GM19397 (cell line): ENCODE data around the gene TRIB2.
A peak's percentile ranks its signal among the peaks of the same experiment; 100 is the strongest.
"Not testable (repeated sequence)": the region's sequence is repeated elsewhere in the genome, so short reads cannot be mapped to it uniquely, and the experiment has no call there.

Experiments used
- ATAC-seq: cut with Tn5 transposase; IDR thresholded peaks from one replicate; pipeline ENCODE4 v1.9.1; 2021; ENCODE audit warnings: mild to moderate bottlenecking, moderate library complexity; ENCODE audit not compliant: unreplicated experiment

Gene TRIB2

DNA sequence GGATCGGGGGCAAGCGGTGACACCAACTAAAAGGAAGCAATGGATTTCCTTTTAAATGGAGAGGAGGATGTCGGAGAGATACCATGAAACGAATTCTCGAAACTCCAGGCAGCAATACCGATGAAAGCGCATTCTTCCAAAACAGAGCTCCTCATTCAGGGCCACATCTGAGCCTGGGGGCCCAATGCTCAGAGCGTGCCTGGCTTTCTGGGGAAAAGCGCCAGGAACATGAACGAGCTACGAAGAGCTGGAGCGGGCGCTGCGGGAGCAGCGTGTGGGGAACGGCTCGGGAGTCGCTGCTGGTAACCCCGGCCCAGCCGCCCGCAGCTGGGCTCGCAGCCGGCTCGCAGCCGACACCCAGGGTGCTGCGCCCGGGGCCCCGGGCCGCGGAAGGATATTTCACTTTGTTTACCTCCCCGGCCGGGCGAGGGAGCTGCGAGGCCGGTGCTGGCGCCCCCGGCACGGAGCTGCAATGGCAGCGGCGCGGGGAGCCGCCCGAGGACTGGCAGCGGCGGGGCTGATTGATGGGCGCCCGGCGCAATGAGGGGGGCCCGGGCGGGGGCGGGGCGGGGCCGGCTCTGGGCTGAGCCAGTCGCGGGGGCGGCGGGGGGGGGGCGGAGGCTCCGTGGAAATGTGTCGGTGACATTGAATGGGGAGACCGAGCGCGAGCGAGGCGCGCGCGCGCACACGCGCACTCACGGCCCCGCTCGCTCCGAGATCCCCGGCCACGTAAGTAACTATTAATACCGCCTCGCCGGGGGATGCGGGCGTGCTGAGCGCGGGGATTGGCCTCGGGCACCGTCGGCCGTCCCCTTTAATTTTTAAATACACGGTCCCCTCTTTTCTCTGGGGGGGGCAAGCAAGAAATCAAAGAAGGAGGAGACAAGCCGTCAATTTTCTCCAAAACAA is at the start of gene TRIB2:
Gene TRIB2, plus strand, starts transcription at position 655 of the 909 bp plus-strand sequence. CDS start 1,372 bp downstream, outside the sequence.
- peak; percentile 59 for ATAC-seq

DNA sequence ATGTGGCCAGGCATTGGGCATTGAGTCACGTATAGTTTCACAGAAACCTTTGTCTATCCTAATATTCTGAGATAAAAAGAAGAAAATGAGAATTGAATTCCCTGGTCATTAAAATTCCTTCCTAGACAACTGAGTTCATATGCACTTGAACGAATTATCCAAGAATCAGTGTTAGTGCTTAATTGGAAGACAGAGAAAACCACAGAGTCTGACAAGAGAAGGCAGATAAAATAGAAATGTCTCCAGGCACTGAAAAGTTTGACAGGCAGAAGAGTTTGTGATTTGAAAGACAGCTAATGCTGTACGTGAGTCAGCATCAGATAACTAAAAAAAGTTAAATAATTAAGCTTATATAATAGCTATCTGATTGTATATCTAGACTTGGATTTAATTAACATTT is 47.7 kb upstream of the TRIB2 start:
- ATAC-seq, result no peak

DNA sequence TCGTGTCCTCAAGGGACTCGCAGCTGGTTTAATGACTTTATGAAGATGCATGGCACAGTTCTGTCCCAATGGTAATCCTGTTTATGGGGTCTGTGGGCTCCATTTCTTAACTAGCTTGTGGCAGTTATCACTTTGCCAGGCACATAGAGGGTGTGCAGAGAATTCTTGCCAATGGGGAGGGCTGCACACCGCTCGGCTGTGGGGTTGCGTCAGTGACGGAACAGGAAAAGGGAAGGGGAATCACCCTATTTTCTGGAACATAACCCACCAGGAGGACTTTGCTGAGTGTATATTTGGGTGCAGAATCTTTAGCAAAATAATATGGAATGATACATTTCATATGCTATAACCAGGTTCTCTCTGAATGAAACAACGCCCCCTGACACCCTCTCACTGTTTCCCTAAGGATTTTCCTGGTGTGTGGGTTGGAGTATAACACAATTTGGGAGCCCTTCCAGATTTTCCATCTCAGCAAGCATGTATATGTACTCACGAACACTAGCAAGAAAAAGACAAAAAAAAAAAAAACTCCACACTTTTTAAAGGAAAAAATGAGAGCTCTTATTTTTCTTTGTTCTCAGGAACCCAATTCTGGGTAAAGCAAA is 43.9 kb upstream of the TRIB2 start:
- ATAC-seq, result no peak

DNA sequence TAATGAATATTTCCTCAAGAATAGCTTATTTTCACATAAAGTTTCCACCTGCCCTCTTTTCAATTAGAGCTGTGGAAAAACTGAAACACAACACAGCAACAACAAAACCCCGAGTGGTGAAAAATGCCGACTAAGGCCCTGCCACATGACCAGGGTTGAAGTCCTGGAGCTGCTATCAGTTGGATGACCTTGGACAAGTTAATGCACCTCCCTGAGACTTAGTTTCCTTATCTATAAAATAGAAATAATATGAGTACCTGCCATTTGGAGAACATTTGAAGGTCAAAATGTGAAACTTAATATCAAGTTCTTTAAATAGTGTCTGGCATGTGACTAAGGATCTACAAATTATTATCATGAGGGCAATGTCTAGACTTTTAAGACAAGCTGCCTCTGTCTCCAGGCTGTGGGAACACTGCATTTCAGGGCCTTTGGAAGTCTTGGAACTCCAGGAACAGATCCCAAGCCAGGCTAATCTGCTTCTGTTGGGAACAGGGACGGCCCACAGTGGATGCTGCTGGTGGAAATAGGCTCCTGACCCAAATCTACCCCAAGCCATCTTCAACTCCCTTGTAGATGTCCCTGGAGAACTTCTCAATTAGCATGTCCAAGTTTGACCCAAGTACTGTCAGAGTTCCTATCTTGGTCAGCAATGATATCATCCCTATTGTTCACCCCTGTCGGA is 42.0 kb upstream of the TRIB2 start:
- ATAC-seq, result no peak

DNA sequence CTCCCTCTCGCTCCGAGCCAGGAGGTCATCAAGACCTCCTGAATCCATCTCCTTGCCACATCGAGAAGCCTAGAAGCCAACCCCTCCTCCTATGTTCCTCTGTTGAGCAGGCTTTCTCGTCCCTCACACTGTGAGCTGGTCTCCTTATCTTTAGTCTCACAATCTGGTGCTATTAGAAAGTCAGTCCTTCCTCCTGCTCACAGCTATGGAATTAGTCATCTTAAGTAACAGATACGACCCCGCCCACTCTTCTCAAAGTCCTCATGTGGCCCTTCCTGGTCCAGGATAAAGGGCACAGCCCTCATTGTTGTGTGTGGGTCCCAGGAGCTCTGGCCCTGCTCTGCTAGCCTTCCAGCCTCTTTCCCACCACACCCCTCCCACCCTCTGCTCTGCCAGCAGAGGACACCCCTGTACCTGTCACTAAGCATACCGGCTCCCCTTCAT is 41.4 kb upstream of the TRIB2 start:
- ATAC-seq, result no peak

DNA sequence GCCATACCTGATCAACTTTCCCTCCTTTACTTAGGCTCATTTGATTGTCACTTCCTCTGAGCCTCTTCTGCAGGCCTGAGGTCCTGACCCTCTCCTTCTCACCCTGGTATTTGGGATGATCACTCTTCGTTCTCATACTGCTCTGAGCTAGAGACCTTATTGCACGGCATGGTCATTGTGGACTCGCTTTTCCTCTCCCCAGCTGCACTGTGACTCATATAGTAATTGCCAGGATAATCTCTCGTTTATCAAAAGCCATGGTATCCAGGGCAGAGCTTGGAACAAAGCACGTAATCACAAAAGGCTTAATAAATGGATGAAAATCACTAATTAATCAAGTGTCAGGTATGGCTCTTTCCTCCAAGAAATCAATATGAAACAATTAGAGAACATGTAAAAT is 40.9 kb upstream of the TRIB2 start:
- ATAC-seq, result no peak

DNA sequence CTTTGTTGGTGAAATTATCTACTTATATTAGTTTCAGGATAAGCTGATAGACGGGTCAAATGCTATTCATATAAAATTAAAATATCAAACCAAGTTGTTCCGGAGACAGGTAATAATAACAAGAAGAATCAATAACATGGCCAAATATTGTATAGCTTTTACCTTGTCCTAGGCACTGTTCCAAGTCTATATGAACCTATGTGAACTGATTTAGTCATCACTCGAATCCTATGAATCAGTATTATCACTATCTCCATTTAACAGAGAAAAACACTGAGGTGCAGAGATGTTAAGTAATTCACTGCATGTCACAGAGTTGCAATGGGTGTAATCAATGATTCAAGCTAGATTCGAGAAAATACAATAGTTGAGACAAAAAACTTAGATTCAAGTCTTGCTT is 40.0 kb upstream of the TRIB2 start:
- ATAC-seq, result no peak

DNA sequence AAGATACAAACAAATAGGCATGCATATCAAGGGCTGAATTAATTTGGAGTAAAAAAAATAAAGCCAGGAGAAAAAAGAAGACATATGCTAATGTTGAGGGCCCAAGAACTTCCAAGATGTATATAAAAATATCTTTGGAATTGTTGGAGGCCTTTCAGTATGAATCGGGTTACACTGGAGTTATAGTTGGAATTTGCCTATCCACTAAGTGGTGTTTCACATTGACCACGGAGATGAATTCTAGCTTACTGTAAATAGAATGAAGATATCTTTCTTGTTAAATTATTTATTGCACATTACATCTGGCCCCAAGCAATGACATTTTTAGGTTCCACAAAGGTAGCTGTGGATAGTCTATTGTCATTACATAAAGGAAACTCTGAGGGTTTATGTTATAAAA is 38.5 kb upstream of the TRIB2 start:
- no peak for ATAC-seq

DNA sequence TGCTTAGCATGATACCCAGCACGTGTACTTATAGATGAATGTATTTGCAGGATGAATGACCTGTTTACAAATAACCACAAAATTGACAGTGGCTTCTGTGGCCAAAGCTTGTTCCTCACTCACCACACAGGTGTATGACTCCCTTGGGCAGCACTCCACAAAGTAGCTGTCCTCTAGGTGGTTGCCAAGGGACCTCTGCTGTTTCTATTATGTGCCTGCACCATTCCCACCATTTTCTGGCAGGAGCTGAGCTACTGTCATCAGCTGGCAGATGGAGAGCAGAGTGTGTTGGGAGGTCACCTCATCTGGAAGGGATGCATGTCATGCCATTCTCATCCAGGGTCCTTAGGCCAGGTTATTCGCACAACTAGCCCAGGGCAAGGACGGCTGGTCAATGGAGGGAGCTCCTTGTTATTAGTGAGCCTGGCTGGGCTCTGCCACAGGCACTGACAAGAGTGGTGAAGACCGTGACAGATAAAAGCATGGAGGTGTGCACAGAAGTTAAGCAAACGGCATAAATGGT is 37.1 kb upstream of the TRIB2 start:
- ATAC-seq, result no peak

DNA sequence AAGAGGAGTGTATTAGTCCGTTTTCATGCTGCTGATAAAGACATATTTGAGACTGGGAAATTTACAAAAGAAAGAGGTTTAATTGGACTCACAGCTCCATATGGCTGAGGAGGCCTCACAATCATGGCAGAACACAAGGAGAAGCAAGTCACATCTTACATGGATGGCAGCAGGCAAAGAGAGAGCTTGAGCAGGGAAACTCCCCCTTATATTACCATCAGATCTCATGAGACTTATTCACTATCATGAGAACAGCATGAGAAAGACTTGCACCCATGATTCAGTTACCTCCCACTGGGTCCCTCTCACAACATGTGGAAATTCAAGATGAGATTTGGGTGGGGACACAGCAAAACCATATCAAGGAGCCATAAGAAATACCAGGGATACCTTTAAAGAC is 36.6 kb upstream of the TRIB2 start:
- not testable (repeated sequence) for ATAC-seq

DNA sequence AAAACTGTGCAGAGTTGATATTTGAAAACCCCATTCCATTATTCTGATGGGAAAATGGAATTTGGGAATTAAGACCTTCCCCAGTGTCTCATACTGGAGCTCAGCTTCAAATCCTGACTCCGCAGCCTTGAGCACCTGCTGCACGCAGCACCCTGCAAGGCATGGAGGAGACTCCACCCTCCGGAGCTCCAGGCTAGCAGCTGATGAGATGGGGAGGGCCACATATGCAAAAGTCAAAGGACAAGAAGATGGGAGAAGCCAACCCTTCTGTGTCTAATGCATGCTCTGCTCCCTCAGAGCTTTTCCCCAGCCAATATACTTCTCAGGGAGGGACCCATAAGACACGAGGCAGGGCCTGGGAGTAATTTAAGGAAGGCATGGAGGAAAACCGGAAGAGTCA is 34.7 kb upstream of the TRIB2 start:
- no peak for ATAC-seq

DNA sequence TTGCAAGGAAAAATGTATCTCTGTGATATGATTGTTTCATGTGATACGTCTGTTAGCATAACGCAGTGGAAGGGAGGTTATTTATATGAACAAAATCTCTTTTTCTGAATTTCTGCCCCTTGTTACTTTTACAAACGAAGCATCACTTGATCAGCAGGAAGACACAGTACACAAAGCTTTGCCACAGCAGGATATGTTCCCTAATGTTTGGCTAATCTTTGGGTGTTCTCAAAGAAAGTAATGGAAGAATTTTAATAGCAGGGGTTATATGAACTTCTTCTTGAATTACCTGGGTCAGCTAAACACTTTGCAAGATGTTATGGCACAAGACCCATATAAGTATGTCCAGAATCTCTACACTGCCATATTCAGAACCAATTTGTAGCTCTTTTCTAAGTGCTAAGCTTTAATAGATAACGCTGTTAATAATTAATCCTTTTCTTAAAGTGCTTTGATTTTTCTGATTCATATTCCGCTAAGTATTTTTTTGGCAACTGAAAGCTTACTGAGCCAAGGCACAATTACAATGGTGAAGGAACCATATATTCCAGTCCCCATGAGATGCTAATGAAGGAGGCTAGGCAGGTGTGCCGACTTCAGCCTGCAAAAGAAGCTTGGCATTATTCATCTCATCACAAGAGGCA is 33.2 kb upstream of the TRIB2 start:
- ATAC-seq, result no peak

DNA sequence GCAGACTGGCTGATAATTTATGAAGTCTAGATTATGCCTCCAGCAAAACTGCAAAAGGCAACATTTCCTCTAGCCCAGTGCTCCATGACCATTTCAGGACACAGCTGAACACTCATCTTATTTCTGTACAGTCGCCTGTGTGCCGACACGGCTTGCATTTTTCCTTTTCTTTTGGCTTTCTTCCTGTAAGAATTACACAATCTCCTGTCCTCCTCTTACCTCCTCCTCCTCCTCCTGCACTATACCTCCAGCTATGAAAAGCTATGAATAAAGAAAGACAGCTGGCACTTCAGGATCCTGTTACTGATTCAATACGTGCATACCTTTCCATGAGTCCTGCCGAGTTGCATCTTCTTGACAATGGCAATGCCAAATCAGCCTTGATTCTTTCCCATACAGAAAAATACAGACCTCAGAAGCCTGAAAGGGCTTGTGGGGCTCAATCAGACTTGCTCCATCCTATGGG is 32.2 kb upstream of the TRIB2 start:
- ATAC-seq, result no peak

DNA sequence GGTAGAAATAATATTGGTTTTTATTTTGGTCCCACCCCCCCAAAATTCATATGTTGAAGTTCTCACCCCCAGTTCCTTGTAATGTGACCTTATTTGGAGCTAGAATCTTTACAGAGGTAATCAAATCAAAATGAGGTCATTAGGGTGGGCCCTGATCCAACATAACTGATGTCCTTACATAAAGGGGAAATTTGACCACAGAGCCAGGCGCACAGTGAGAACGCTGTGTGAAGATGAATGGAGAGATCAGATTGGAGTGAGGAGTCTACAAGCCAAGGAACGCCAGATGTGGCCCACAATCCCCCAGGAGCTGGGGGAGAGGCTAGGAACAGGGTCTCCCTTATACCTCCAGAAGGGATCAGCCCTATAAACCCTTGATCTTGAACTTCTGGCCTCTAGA is 31.6 kb upstream of the TRIB2 start:
- ATAC-seq, result no peak

DNA sequence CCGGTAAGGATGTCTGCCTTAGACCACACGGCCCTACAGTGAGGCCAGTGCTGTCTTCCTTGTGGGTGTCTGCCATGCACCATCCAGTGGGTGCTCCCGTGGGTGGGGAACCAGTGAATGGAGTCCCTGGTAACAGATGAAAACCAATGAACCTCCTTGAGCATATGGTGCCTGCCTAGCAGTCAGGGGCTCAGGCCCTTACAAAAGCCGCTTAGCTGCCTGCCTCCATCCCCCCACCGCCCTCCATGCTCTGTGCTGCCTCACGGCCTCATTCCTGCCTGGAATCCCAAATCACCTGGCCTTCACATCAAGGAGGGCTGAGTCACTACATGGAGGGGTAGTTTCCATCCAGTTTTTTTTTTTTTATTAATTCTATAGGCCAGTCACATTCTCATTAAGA is 30.8 kb upstream of the TRIB2 start:
- no peak for ATAC-seq

DNA sequence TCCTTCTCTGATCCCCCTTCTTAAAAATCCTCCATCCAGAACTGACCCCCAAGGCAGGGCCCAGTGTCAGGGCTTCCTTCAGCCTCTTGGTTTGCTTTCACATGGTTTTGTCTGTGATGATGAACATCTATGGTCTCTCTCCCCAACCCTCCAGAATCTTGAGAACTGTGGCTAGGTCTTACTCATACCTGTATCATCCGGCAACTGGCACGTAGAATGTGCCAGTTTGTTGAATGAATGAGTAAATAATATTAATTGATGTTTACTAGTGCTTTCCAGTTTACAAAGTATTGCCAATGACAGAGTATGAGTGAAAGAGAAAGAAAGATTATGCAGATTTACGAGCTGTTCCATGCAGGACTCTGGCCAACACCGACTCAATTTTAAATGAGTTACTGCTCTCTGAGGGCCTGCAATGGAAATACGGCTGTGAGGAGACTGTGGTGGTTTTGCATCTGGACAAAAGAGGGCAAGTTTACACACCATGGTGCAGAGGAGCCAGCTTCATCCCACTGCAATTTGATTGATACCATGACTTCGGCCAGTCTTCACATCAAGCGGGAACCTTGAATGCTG is 29.9 kb upstream of the TRIB2 start:
- ATAC-seq, result no peak

DNA sequence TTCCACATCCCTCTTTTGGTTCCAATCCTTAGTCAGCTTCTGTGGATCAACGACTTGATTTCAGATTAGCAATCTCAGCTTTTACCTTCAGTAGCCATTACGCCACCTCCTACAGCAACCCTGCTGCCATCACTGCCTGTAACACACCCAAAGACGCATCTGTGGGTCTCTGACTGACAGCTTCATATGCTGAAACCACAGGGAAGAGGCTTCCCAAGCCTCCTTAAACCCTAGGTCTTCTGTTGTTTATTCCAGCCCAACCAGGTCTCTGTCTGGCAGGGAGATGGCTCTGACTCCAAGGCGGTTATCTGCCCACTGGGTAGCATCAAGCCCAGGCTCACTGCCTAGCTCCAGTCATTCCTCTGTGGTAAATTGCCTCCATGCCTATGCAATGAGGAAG is 28.6 kb upstream of the TRIB2 start:
- ATAC-seq, result no peak

DNA sequence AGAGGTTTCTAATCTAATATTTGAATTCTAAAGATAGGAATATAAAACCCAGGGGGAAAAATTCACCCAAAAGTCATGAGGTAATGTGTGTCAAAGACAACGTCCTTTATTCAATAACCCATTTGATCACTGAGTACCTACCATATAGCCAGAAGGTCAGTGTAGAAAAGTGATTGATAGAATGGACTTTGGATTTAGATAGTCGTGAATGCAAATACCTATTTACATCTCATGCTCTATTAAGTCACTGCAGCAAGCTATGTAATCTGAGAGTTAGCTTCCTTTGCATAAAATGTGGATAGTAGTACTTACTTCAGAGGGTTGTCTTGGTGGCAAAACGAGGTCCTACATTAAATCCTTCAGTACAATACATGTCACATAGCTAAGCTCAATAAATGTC is 27.8 kb upstream of the TRIB2 start:
- ATAC-seq, result no peak

DNA sequence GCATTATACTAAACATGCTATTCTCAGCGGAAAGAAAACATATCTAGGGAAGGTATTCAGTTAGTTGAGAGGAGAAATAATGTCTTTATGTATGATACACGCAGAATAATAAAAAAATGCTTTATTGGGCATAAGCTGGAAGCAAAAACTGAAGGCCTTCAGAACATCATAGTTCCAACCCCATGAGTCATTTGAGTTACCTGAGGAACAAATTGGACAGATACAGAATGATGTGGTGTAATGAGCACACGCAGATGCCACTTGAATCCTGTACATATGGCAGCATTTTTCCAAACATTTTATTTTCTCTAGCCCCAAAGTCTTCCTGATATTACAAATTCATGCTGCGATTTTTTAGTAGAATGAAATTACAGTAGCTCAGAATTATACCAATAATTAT is 23.2 kb upstream of the TRIB2 start:
- no peak for ATAC-seq

DNA sequence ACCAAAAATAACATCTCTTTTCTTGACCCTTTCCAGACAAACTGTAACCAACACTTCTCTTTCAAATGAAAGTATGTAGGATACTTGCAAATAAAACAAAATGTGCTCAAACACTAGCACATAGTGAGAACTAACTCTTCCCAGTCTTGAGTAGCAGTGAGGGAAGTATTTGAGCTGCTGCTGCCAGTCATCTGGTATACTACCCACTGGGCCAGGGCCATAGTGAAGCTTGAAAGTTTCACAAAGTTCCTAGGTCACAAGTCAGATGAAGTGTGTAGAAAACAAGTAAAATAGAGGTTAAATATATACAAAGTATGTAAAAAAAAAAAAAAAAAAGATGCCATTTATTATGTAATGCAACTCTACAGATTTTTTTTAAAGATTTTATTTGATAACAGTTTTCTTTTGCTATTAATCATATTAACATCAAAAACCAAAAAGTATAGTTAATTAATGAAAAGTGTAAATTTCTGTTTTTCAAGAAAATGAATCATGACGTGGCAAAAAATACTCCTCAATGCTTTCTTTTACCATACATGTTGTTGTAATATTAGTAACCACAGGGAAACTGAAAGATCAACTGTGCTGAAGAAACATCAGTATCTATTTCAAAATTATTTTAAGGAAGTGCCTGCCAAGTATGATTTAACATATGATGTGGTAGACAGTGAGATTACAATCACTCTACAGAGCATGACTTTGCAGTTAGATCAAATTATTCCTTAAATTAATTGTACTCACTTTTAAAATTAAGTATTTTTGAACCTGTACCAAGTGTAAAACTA is 21.6 kb upstream of the TRIB2 start:
- no peak for ATAC-seq
